HG03460 (cell line): ENCODE data around the gene SEMA3A.
"Not testable (repeated sequence)": the region's sequence is repeated elsewhere in the genome, so short reads cannot be mapped to it uniquely, and the experiment has no call there.

Experiments
- ATAC-seq: cut with Tn5 transposase; IDR thresholded peaks from one replicate; pipeline ENCODE4 v1.9.1; 2021; ENCODE audit not compliant: unreplicated experiment

SEMA3A gene

DNA sequence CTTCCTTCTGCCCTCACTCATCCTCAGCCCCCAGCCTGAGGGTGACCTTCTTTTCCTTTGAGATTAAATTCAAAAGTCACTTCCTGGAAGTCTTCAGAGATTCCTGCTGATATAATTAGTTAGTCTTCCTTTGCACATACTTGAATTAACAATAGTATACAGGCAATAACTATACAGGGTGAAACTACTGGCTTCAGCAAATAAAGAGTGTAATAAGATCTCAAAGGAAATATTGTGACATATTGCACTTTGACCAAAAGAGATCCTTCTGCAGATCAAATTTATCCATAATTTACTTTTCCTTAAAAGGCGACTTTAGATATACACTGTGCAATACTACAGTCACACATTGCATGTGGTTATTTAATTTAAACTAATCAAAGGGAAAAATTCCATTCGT lies 123.8 kb downstream of the SEMA3A start:
- no peak for ATAC-seq

DNA sequence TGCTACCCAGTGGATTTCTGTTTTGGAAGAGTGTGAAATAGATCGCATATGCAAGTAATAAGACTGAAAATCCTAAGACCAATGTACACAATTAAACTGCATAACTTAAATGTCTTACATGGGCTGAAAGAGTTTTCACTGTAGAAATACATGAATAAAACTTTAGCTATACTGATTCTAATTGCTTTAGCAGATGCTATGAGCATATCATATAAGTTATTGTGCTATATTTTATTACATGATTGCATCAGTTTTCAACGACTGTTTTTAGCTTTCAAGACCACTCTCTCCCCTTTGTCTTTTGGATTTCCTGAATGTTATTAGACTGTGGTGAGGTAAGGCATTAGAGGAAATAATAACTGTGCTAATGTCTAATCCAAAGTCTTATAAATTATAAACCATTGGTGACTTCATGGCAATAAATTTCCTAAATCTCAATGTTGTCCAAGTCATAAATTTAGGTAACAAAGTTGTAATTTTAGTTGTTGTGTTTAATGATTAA lies 124.5 kb downstream of the SEMA3A start:
- no peak for ATAC-seq

DNA sequence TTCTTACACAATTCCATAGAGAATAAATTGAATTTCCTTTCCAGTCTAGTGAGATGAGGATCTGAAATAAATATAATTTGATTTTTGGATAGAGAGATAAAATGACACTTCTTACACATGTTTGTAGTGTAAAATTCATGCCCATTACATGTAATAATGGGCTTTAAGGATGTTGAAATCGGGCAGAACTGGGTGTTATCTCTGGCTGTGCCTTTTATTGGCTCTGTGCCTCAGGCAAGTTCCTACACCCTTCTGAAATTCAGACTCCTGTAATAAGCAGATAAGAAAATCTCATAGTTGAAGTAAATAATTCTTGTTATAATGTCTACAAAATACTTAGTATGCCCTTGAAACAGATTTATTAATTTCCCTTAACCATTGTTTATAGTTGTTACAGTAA lies 125.6 kb downstream of the SEMA3A start:
- ATAC-seq, result no peak

DNA sequence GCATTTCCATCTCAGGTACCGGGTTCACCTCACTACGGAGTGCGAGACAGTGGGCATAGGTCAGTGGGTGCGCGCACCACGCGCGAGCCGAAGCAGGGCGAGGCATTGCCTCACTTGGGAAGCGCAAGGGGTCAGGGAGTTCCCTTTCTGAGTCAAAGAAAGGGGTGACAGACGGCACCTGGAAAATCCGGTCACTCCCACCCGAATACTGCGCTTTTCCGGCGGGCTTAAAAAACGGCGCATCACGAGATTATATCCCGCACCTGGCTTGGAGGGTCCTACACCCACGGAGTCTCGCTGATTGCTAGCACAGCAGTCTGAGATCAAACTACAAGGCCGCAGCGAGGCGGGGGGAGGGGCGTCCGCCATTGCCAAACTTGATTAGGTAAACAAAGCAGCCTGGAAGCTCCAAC lies 132.1 kb downstream of the SEMA3A start:
- ATAC-seq, result not testable (repeated sequence)

DNA sequence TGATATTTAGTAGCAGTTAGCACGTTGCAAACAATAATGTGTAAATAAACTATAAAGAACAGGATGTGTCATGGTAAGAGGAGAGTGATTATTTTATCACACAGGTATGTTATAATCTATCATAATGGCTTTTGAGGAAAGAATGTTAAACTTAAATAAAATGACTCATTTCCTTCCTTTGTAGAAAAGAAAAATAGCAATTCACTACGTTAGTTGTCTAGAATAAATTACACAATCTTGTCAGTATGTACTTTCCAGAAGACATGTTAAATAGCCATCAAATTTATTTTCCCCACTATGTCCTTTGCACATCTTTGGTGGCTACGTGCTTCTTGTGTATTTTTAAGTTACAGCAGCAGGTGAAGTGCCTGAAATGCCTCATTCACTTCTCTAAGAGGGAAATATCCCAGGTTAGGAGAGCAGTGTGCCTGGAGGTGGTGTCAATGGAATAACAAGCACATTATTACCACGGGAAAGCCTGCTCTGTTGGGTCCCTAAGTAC lies 133.8 kb downstream of the SEMA3A start:
- ATAC-seq, result no peak

DNA sequence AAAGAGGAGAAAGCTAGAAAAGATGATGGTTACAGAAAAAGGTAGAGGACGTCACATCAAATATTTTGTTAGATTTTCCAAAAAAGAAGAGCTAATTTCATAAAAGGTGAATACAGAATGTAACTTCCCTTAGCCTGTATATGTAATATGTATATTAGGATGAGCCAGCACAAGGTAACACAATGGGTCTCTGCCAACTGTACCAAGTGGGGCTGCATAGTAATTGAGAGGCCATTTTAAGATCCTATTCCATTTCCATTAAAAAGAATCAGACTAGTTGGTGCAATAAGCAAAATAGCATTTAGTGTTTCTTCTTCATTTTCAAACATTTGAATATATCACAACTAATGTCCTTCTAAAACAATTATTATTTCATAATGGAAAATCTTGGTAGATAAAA lies 134.6 kb downstream of the SEMA3A start:
- ATAC-seq, result no peak

DNA sequence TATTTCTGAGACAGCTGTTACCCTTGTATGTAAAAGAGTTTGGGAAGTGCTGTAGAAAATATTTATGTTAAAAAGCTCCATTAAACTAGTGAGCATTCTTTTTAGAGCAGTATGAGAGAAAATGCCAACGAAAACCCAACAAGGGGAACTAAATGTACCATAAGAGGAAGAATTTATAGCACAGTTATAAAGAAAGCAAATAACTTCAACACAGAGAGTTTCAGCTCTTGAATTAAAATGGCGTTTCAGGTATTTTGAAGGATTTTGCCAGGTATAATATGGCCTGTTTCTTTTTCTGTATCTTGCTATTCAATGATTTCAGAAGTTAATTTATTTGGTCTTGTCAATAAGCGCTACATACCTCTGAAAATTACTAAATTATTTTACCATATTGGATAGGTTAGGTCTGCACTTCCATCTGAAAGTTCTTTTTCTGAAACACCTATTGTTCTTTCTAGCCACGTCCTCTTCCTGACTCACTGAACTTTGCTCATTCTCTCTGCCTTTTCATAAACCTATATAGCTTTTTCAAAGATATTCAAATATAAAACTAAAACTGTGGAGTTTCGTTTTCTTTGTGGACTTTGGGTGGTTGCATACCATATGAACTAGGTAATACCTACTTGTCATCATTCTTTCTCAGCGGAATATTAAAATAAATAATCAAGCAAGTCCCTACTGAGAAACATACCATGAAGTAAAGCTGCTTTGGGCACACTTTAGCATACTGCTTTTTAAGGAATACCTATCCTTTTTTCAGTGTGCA lies 136.1 kb downstream of the SEMA3A start:
- no peak for ATAC-seq

DNA sequence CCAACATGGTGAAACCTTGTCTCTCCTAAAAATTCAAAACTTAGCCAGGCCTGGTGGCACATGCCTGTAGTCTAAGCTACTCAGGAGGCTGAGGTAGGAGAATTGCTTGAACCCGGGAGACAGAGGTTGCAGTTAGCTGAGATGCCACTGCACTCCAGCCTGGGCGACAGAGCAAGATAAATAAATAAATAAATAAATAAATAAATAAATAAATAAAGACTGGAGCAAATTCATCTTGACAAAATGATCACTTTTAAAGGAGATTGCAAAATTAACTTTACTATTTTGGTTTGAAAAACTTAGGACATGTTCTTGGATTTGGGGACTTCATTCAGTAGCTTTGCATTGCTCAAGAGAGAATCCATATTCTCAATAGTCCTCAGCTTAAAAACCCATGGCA lies 137.0 kb downstream of the SEMA3A start:
- ATAC-seq, result no peak

DNA sequence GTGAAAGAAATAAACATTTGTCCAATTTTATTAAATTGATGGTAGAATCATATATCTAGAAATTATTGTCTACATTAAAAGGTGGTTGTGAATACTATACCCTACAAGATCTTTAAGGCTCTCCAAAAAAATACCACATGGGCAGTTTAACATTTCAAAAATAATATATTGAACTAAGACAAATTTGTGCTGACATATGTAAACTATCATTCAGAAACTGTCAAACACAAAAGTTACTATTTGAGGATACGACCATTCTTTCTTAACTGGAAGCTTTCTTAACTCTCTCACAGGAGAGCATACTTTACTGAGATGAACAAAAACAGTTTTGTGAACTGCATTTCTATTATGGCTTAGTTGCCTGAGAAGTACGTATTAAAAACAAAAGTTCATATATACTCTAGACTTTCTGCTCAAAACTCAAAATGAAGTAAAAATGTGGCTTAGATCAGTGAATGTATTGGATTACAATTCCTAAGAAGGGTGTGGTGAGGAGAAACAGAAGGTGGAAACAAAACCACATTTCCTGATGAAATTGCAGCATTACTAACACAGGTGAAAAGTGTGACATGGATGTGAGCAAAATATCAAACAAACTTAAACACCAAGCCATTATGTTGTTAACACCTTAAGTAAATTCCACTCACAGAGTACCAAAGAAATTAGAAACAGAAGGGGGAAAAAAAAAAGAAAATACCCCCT lies 138.5 kb downstream of the SEMA3A start:
- no peak for ATAC-seq

DNA sequence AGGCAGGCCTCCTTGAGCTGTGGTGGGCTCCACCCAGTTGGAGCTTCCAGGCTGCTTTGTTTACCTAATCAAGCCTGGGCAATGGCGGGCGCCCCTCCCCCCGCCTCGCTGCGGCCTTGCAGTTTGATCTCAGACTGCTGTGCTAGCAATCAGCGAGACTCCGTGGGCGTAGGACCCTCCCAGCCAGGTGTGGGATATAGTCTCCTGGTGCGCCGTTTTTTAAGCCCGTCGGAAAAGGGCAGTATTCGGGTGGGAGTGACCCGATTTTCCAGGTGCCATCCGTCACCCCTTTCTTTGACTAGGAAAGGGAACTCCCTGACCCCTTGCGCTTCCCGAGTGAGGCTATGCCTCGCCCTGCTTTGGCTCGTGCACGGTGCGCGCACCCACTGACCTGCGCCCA lies 139.4 kb downstream of the SEMA3A start:
- not testable (repeated sequence) for ATAC-seq

DNA sequence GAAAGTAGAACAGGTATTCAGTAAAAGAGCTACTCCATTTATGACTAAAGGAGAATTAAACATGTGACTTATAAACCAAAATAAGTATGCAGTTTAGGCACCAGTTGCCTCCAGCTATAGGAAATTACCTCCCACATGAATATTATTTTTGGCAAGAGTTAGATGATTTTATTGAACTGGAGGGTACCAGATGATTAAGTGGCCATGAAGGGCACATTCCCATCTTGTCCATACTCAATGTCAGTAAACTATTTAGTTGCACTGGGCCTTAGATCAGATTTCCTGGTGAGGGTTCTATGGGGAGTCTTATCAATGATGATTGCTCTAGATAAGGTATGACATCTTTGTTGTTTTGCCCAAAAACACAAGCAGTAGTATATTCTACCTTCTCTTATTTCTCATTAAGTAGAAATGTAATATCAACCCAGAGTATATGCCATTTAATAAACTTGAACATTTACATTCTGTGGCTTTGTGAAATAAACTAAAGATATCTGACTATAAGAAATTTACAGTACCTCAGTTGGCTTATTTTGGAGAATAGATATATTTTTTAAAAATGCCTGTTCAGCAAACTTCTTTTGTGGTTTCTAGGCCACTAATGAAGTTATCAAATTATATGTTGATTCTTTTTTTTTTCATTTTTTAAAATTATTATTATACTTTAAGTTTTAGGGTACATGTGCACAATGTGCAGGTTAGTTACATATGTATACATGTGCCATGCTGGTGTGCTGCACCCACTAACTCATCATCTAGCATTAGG lies 145.3 kb downstream of the SEMA3A start:
- no peak for ATAC-seq

DNA sequence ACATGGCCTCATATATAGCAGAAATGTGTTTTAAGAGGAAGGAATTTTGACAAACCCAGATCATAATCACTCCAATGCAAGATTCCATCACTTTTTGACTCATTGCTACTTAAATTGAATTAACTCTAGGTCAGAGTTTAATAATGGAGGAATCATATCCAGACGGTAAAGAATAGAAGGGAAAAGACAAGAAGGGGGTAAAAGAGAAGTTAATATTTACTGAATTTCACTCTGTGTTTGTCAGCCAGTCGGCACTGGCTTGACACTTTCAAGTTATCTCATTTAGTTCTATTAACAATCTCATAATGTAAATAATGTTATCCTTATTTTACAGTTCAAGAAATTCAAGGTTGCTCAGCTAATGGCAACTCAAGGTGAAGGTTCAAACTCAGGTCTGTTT lies 147.5 kb downstream of the SEMA3A start:
- ATAC-seq, result no peak

DNA sequence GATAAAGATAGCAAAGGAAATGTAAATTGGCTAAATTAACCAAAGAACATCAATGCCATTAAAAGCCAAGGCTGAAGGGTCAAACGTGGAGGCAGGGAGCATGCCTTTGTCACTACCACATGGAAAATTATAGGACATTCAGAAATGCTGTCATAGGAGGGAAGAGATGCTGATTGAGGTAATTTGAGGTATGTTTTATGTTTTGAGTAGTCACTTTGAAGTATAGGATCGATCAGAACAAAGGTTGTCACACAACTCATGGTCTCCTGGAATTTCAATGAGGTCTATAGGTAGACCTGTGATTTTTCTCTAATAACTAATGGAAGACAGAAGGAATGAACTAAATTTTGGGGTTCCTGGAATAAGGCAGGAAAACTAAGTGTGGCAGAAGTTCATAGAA lies 149.8 kb downstream of the SEMA3A start:
- no peak for ATAC-seq

DNA sequence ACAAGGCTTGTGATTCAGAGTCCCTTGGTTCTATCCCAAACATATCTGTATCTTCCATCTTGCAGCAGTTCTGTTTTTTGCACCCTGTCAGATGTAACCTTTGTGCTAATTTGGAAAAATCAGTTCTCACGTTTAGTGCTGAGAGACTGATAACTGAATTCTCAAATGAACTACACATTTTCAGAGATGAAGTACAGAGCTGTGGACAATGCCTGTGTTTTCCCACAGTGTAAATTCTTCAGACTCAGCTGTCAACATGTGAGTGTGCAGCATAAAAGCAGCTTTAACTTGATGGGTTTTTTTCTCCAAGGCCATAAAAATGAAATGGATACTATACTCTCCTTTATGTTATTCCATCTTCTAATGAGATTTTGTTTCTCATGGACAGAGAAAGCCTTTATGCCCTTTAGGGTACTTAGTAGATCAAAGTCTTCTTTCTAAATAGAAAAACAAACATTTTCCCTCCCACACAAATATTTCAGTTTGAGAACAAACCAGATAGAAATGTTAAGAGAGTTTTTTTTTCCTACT lies 150.9 kb downstream of the SEMA3A start:
- no peak for ATAC-seq

DNA sequence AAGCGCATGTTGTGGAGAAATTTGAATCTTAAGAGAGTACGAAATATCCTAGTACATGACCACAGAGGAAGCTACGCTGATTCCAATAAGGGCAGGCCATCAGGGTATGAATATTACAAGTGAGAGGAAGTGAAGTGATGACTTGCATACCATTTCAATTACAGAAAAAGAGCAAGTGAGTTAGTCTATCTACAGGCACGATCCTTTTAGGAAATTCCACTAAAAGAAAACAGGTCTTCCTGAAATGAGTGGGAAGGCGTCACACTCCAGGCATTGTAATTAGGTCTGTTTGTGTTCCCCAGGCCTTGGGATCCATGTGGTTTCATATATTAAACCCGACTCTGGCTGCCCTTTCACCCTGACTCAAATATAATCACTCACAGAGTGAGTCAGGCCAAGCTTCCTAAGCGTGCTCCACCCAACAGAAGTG lies 152.5 kb downstream of the SEMA3A start:
- ATAC-seq, result no peak

DNA sequence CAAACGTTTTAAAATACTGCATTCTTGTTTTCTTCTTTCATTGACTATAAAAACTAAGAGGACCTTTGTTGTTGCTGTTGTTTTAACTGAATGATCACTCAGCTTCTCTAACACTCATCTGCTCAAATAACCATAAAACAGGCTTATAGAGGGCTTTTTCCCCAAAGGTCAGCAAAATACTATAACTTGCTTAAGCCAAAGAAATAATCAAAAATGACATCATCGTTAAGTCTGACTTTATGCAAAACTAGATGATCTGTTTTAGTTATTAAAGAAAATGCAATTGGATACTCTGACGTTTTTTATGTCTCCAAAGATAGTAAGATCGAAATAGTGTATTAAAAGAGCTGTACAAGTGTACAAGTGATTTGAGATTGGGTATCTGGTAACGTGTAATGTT lies 152.9 kb downstream of the SEMA3A start:
- no peak for ATAC-seq

DNA sequence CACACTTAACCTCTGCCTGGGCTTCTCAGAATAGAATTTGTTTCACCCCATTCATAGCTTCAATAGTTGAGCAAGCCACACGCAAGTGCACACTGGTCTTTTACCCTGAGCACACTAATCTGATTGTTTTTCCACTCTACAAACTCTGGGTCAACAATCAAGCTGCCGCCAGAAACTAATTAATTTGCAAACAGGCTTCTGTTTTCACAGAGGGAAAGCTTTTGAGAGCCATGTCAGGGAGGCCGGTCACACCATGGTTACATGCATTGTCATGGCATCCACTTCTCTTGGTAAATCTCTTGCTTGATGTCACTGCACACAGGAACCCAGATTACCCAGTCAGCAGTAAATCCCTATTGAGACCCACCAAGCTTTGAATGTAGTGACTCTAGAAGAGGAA lies 154.2 kb downstream of the SEMA3A start:
- no peak for ATAC-seq

DNA sequence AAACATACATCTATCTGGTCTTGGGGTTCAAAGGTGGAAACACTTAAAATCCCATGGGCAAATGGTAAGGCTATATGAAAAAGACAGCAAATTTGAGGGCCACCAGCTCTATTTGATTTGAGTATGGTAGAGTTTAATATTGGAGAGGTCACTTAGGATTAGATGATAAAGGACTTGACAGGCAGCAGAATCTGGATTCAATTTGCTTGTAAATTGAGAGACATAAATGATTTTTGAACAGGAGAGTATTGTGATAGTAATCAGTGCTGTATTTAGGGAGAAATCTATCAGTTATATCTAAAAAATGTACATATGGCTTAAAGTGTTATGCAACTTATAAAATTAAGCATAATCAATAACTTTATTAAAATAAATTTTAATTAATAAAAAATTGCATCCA lies 155.2 kb downstream of the SEMA3A start:
- no peak for ATAC-seq

DNA sequence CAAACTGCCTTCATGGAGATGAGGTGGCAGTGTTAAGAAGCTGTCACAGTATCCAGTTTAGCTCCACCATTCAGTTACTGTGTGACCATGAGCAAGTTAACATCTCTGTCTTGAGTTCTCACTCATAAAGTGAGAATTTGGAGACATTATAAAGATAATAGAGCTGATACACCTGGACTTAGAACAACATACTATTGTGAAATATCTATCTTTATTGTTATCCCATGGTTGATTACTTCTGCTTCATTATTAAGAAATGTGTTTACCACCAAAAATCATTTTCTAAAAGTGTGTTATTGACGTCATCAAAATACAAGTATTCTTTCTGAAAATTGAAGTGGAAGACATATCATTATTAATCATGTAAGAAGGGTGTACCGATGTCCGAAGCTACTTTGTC lies 166.9 kb downstream of the SEMA3A start:
- ATAC-seq, result no peak

DNA sequence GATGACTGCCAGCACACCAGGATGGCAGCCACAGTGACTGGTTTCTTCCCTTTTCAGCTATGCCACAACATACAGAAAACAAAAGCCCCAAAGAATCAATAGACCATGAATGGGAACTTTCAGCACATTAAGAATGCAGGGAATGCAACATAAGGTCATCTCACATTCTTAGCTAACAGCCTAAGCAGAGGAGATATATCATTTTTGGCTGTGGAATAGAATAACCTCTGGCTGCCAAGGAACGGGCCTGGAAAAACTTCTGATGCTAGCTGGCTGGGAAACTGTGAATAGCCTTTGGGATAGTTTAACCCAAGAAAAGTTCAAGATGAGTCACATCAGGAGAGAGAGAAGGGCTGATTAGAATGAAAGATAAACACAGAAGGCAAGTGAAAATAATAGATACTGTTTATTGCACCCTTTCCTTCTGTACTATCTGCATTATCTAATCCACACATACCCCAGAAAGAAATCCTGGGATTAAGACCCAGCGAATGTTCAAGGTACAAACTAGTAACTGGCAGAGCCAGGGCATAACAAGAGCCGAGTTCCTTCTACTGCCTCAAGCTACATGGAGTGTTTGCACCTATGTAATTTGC lies 169.2 kb downstream of the SEMA3A start:
- no peak for ATAC-seq
